ENCODE results near the gene ARHGEF39.

ARHGEF39 gene

DNA sequence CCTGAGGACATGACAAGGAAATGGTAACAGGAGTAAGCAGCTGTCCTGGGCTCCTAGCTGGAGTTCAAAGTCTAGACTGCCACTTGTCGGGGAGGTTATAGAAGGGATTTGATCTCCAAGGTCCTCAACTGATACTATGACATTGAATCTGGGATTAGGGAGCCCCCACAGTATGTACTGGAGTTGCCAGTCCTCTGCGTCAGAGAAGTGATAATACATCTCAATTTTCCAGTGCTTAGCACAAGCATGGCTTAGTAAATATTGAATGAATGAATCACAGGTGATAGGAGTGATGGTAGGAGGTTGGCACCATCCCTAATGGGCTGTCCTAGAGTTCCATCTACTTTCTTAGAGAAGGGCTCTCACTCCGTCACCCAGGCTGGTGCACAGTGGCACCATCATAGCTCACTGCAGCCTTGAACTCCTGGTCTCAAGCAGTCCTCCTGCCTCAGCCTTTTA lies 31.0 kb upstream of the ARHGEF39 start:
- Histone ChIP-seq H3K4me3 (no peak overlapping the region), H3K27ac (no peak overlapping the region)

GRCh38 chr9:35691757-35692301 lies 26.8 kb upstream of the ARHGEF39 start:
- H3K4me3 ChIP-seq: peak overlapping the region in 1 of 7 experiments; percentile 60
- peak overlapping the region in 12 of 21 experiments; percentile 76 to 96 (median 88) for H3K27ac ChIP-seq

- Histone ChIP-seq H3K4me3 (peak overlapping the region; percentile 52 to 77 (median 60)), H3K27ac (peak overlapping the region in 20 of 21 experiments; percentile 68 to 96 (median 87))
Observed at GRCh38 chr9:35691334-35691650, 26.3 kb upstream of the ARHGEF39 start.

DNA sequence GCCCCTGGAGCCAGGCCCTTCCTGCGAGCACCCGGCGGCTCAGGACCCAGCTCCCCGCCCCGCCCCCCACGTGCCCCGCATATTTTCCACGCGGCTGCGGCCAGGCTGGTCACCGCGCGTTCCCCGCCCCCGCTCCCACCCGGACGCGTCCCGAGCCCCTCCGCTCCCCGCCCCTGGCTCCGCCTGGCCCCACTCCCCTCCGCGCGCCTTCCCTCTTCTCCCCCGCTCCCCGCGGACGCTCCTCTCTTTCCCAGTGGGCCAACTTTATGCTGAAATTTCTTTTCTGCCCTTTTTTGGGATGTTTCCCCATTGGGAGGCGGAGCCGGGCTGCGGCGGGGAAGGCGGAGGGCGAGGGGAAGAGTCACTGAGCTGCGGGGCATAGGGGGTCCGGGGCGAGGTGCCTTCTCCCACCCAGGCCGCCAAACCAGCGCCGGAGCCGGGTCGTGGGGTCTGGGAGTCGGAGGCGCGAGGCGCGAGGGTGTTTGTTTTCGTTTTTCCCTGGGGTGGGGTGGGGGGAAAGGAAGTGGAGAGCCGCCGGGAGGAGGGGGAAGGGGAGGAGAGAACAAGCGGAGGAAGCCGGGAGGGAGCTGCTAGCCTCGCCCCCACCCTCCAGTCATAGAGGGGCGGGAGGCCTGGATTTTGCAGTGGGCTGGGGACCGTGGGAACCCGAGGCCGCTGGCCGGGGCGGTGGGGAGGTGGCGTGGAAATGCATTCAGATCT lies 25.8 kb upstream of the ARHGEF39 start:
- peak overlapping the region; percentile 52 to 77 (median 60) for H3K4me3 ChIP-seq
- peak overlapping the region in 20 of 21 experiments; percentile 68 to 96 (median 87) for H3K27ac ChIP-seq

GRCh38 chr9:35690294-35690613 lies 25.3 kb upstream of the ARHGEF39 start:
- Histone ChIP-seq H3K4me3 (peak overlapping the region; percentile 52 to 77 (median 60)), H3K27ac (peak overlapping the region in 20 of 21 experiments; percentile 68 to 96 (median 87))

DNA sequence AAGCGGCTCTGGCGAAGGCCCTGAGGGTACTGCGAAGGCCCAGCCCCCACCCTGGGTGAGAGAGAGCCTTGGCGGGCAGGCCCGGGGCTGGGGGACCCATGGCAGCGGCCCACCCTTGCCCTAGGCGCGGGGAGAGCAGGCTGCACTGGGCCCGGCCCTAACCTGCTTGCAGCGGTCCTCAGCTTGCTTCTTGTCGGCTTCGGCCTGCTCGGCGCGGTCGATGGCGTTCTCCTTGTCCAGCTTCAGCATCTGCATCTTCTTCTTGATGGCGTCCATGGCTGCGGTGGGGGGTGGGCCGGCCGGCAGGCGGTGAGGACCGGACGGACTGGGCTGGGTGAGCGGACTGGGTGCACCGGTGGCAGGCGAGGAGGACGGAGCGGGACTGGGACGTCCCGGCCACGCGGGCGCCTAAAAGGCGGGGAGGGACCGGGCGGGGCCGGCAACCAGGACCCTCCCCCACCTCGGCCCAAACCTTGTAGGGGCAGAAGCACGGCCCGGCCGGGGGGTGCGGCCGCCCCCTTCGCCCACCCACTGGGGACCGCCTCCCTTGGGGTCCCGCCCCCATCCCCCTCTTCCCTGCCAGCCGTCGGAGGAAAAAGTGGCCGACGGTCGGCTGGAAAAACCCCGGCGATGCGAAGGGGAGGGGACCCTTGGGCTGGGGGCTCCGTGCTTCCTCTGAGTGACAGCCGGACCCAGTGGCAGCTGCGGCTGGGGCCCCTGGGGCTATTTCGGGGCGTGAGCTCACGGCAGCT lies 24.7 kb upstream of the ARHGEF39 start, which contains the start of gene TPM2:
Gene TPM2, minus strand, starts transcription at position 384 of the 752 bp plus-strand sequence. Its CDS starts 108 bp downstream, at position 276.
- peak within 1 kb of the TSS; percentile 52 to 77 (median 60) for H3K4me3 ChIP-seq
- peak within 1 kb of the TSS in 20 of 21 experiments; percentile 68 to 96 (median 87) for H3K27ac ChIP-seq

GRCh38 chr9:35688558-35689541 lies 23.9 kb upstream of the ARHGEF39 start:
- H3K4me3 ChIP-seq: peak overlapping the region; percentile 52 to 77 (median 60)
- H3K27ac ChIP-seq: peak overlapping the region in 19 of 21 experiments; percentile 28 to 96 (median 87)

- Histone ChIP-seq H3K4me3 (peak overlapping the region in 1 of 7 experiments; percentile 52), H3K27ac (peak overlapping the region in 6 of 21 experiments; percentile 20 to 89 (median 24))
Observed at GRCh38 chr9:35687972-35688557, 23.1 kb upstream of the ARHGEF39 start.

DNA sequence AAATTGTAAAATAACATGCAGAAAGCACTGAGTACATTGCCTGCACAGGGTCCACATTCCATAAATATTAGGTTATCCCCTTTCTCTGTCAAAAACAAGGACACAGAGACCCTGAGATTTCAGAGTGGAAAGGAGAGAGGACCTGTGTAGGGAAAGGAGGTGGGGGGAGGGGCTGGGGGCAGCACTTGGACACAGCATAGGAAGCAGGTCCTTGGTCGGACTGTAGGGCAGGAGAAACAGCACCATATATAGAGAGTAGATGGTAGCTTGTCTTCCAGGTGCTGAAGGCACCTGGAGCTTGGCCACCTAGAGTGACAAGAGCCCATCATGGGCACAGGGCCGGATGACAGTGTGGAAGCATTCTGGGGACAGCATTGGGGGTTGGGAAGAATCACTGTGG lies 22.3 kb upstream of the ARHGEF39 start:
- Histone ChIP-seq H3K27ac (no peak overlapping the region), H3K4me3 (no peak overlapping the region)

DNA sequence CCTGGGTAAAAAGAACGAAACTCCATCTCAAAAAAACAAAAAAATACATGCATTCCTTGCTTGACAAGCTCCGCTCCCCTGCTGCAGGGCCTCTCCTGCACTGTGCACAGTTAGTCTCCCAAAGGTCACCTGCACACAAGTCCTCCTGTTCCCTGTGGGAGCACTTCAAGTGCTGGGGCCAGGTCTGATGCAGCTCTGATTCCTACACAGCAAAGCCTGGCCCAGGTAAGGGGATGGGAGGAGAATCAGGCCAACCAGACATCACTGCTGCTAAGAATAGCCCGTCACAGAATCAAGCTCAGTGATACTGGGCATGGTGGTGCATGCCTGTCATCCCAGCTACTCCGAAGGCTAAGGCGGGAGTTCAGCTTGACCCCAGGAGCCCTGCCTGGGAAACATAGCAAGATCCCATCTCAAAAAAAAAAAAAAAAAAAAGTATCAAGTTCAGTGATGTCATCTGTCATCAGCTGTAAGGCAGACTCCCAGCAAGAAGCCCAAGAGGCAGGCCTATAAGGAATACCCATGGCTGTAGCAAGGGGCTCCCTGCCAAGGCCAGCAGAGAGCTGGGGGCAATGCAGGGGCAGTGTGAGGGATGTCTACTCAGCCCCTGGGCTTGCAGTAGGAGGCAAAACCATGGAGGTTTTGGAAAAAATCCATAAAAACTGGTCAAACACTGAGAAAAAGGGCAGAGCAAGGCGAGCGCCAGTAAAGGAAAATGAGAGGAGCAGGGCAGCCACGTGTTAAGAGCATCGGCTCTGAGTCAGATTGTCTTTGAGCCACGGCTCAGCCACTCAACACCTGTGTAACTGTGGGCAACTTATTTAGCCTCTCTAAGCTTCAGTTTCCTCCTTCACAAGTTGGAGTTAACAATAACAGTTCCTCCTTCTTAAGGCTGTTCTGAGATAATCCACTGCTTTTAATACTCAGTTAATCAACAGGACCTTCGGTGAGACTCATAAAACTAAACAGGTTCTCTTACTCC lies 21.5 kb upstream of the ARHGEF39 start:
- H3K27ac ChIP-seq: no peak overlapping the region
- no peak overlapping the region for H3K4me3 ChIP-seq

DNA sequence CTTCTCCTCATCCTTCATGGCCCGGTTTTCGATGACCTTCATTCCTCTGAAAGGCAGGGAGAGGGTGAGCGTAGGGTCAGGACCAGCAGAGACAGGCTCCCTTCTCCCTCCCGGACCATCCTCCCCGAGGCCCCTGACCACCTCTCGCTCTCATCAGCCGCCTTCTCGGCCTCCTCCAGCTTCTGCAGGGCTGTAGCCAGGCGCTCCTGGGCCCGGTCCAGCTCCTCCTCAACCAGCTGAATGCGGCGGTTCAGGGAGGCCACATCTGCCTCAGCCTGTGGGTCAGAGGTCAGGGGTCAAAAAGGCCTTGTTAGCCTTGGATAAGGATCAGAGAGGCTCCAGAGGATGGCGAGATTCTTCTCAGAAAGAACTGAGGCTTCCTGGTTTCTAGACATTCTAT lies 20.5 kb upstream of the ARHGEF39 start:
- H3K27ac ChIP-seq: no peak overlapping the region
- no peak overlapping the region for H3K4me3 ChIP-seq

DNA sequence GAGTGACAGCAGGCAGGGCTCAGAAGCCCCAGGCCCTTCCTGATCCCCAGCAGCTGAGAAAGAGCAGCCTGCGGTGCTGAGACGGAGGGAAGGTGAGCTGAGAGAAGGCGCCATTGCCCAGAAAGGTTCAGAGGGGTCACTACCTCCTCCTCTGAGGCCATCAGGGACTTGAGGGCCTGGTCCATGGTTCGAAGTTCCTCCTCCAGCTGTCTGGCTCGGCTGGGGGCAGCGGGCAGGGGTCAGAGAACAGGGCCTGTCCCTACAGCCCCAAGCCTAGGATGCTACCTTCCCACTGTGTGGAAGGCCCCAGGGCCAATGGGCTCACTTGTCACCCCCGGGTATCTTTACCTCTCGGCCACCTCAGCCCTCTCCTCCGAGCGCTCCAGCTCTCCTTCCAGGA lies 19.9 kb upstream of the ARHGEF39 start:
- Histone ChIP-seq H3K4me3 (no peak overlapping the region), H3K27ac (no peak overlapping the region)

DNA sequence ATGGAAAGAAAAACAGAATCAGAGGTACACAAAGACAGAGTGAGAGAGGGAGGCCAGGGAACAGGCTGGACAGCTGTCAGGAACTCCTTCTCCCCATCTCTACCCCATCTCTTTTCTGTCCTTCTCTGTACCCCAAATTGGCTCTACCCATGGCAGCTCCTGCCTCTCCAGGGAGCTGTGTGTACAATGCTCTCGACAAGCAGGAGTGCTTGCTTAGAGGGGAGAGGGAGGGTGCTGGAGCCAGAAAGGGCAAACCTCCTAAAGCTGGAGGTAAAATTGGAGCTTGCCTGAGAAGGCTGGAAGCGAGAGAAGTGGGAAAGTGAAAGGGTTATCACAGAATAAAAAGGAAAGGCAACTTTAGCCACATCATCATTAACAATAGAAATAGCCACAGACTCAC lies 18.3 kb upstream of the ARHGEF39 start:
- H3K27ac ChIP-seq: no peak overlapping the region

DNA sequence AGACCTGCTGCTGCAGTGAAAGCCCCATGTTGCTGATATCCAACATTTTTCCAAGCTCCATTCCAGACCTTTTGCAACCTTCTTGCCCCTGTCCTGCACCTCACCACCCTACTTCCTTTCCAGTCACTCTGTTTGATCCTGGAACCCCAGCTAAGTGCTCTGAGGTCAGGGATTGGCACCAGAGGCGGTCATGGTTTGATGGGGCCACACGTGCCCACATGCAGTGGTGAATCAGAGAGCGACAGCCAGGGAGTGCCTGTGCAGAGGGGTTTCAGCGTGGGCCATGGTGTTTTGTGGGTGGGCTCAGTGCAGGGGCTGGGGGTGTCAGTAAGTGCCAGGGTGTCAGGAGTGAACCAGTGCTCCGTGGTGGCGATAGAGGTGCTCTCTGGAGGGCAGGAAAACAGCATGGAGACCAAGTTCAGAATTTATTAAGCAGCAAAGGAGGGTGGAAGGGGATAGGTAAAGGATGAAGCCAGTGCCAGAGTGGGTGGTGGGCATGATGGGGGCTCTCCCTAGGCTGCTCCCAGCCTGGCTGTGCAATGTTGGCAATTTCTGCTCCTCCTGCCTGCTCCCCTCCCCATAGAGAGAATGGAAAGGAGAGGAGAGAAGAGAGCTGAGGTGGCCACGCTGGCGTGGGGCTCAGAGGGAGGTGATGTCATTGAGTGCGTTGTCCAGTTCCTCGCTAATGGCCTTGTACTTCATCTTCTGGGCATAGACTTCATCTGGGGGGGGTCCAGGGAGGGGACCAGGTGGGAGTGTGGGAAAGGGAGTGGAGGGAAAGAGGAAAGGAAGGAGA lies 17.7 kb upstream of the ARHGEF39 start:
- Histone ChIP-seq H3K4me3 (no peak overlapping the region), H3K27ac (no peak overlapping the region)

More for the DNA sequence above, 18.3 kb upstream of the ARHGEF39 start:
- no peak overlapping the region for H3K4me3 ChIP-seq

DNA sequence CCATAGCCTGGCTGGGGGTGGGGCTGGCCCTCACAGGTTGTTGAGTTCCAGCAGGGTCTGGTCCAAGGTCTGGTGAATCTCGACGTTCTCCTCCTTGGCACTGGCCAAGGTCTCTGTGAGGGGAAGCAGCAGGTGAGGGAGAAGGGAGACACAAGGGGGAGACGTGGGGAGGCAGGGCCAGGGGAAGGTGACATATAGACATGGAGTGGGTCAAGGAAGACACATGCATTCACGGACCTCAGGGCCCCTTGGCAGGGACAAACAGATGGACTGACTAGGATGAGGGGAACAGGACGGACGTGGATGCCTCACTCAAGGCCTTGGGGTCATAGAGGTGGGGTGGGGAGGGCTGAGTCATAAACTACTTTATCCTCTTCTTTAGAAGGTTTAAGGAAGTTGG lies 17.1 kb upstream of the ARHGEF39 start:
- H3K27ac ChIP-seq: no peak overlapping the region
- no peak overlapping the region for H3K4me3 ChIP-seq

GRCh38 chr9:35681341-35682002 lies 16.5 kb upstream of the ARHGEF39 start:
- Histone ChIP-seq H3K4me3 (no peak overlapping the region), H3K27ac (no peak overlapping the region)
